NCI-H2196 (cell line): ENCODE results near the gene PPM1L.

Experiments
- DNase-seq: peaks from one replicate; lab custom pipeline; 2025; ENCODE audit not compliant: unreplicated experiment; lab: John Stamatoyannopoulos, UW

PPM1L gene

GRCh38 chr3:161072211-161072621 lies 316.2 kb downstream of the PPM1L start:
- no peak for DNase-seq

DNA sequence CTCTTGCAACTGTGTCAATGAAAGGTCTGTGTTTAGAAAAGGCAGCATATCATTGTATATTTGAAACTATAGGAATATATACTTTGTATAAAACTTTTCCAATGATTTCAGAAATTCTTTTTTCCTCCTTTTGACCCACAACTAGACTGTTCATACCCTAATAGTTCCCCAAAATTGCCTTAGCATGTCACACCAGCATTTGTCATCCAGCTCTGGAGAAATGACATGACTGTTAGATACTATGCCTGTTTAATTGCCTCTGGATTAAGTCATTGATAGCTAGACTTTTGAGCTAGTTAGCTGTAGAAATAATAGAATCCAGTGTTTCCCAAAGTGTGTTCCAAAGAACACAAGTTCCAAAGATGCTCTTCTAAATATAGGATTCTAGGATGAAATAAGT lies 316.7 kb downstream of the PPM1L start:
- no peak for DNase-seq

GRCh38 chr3:161073181-161073580 lies 317.1 kb downstream of the PPM1L start:
- DNase-seq = no peak

DNA sequence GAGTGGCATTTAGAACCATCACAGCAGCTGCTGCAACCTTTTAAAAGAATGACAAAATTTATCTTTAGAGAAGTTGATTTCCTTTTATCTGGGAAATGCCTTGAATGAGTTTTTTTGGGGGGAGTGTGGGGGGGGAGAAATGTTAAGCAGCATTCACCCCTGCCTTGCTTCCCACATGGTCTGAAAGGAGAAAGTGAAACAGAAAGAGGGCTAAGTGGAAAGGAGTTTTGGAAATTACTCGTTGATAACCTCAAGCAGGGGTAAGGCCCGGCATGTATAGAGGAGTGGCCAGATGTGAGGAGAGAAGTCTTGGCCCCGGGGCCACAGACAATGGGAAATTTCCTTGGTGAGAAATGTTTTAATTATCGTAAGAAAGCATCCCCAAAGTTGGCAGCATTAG lies 325.6 kb downstream of the PPM1L start:
- DNase-seq = no peak

GRCh38 chr3:161082063-161082462 lies 326.0 kb downstream of the PPM1L start:
- DNase-seq = no peak

DNA sequence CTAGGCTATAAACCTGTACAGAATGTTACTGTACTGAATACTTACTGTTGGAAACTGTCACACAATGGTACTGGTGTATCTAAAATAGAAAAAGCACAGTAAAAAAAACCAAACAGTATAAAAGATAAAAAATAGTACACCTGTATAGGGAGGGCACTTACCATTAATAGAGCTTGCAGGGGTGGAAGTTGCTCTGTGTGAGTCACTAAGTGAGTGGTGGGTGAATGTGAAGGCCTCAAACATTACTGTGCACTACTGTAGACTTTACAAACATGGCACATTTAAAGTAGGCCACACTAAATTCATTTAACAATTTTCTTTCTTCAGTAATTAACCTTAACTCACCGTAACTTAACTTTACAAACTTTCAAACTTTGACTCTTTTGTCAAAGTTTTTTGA lies 327.1 kb downstream of the PPM1L start:
- no peak for DNase-seq

DNA sequence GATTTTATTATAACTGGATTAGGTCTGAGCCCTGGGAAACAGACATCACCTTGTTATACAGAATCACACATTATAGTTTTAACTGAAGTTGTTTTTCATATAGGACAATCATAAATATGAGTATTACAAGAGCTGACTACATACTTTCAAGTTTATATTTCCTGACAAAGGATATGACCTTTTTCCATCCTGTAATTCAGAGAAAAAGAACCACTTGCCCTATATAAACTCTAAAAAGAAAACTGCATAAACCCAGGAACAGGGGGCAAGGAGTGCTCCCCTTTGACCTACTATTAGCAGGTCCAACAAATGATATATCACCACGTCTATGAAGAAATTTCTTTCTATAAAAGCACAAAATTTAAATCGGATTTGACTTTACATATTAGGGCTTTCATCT lies 328.2 kb downstream of the PPM1L start:
- no peak for DNase-seq

GRCh38 chr3:161093895-161094294 lies 337.9 kb downstream of the PPM1L start:
- no peak for DNase-seq

- DNase-seq = no peak
Measured at GRCh38 chr3:161096771-161097367, 340.8 kb downstream of the PPM1L start.

- no peak for DNase-seq
Measured at GRCh38 chr3:161100994-161101393, 345.0 kb downstream of the PPM1L start.

DNA sequence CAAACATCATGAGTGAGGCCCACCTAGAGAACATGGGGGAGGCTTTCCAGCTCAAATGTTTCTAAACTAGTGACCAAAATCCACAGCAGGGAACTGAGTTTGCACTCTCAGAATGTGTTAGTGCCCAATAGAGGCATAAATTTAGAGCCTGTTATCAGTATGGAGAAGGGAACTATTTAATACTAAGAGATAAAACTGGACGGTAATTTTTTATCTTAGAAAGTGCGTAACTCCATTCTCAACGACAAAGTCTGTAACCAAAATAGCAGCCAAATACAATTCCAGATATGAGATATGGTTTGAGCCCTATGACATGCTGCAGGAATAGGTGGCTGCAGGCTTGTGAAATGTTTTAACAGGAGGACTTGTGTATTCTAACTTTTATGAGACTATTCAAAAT lies 345.6 kb downstream of the PPM1L start:
- DNase-seq = no peak

DNA sequence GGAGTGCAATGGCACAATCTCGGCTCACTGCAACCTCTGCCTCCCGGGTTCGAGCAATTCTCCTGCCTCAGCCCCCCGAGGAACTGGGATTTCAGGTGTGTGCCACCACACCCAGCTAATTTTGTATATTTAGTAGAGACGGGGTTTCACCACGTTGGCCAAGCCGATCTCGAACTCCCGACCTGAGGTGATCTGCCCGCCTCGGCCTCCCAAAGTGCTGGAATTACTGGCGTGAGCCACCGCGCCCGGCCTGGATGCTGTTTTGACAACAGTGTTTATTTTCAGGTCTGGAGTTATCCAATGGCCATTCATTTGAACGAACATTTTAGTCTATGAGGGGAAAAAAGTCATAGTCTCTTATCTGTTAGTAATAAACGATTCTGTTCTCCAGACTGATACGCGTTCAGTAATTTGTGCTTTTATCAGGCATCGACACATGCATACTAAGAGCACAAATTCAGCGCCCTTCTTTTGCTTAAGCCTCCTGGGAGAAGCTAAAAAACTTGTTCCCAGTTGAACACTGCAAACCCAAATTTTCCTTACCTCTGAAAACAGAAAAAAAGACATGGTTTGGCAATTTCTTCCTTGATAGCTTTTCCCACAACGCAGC lies 347.9 kb downstream of the PPM1L start:
- DNase-seq = no peak

DNA sequence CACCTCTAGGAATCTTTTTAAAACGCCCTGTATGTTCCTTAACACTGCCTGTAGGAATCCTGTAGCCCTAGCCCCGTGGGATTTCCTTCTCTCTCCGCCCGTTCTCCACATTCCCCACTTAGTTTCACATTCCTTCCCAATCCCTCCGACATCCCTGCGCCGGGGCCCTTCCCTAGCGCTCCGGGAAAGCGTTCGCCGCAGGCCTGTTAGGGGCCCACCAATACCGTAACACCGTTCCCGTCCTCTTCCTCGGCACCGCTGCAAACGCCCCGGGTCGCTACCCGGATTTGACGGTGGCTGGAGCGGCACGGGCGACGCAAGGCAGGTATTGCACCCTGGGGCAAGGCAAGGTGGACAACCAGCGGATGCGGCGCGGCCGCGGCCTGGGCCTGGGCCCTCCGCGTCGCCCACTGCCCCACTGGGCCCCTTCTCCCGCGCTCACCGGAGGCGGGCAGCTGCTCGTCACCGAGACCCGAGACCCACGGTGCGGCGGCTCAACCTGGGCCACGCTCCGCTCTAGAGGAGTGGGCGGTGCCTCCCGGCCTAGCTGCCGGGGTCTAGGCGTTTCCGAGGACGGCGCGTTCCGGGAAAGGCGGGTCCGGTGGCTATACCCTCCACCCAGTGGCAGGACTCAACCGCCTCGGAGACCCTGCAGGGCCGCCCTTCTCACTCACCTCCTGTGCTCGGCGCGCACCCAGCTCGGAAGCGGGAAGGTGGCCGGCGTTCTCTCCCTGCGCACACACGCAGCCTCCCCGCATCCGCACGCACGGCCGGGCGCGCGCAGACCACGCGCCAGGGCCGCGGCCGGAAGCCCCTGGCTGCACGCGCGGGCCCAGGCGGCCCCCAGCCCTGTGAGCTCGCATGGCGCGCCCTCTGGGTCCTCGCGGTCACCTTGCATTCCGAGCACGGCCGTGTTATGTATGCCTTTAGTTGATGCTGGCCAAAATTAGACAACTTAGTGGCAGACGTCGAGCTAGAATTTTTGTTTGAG lies 348.8 kb downstream of the PPM1L start, which contains the start of gene B3GALNT1:
B3GALNT1 (minus strand) TSS at position 789 of the 991 bp plus-strand sequence. CDS start 18,595 bp downstream, outside the sequence.
- DNase-seq = no peak

DNA sequence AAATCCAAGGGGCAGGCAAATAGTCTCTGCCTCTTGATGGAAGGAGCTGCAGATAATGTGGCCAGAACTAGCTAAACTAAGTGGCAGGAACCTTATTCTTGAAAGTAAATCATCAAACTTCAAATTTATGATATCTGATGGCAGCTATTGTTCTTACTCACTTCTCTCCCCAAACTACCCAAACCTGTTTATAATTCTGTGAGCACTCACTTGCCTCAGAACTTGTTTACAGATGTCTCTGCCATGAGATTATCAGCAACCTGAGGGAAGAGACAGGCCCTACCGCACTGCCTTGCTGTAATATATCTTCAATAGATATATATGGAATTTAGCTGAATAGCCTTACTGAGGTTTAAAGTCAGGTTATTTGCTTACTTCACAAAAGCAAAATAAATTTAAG lies 351.3 kb downstream of the PPM1L start:
- DNase-seq = no peak

- no peak for DNase-seq
Measured at GRCh38 chr3:161108840-161109239, 352.8 kb downstream of the PPM1L start.

DNA sequence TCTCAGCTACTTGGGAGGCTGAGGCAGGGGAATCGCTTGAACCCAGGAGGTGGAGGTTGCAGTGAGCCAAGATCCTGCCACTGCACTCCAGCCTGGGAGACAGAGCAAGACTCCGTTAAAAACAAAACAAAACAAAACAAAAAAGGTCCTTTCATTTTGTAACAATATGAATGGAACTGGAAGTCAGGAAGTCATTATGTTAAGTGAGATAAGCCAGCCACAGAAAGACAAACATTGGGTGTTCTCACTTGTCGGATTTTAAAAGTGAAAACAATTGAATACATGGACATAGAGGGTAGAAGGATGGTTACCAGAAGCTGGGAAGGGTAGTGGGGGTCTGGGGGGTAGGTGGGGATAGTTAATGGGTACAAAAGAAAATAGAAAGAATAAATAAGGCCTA lies 361.6 kb downstream of the PPM1L start:
- no peak for DNase-seq

DNA sequence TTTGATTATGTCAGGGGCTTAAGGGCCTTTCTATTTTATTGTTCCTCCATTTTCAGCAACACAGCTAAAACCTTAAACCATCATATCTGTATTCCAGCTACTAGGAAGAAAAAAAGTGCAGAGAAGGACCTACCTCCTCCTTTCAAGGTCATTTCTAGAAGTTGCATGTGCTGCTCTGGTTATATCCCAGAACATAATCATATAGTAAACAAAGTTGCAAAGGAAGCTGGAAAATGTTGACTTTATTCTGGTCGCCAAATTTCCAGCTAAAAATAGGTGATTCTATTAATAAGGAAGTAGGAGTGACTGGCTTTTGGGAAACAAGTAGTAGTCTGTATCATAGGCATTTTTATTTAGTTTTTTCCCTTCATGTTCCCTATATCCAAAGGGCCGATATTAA lies 370.5 kb downstream of the PPM1L start:
- no peak for DNase-seq
